Measurements from ENCODE around the gene KRT35. TPM values are rescaled to one million over a fixed set of nuclear protein-coding genes. Genes with fewer than 3 reads are reported as not detected.

KRT35 gene
- total RNA-seq, 1 experiment from 2014 or later: not detected

DNA sequence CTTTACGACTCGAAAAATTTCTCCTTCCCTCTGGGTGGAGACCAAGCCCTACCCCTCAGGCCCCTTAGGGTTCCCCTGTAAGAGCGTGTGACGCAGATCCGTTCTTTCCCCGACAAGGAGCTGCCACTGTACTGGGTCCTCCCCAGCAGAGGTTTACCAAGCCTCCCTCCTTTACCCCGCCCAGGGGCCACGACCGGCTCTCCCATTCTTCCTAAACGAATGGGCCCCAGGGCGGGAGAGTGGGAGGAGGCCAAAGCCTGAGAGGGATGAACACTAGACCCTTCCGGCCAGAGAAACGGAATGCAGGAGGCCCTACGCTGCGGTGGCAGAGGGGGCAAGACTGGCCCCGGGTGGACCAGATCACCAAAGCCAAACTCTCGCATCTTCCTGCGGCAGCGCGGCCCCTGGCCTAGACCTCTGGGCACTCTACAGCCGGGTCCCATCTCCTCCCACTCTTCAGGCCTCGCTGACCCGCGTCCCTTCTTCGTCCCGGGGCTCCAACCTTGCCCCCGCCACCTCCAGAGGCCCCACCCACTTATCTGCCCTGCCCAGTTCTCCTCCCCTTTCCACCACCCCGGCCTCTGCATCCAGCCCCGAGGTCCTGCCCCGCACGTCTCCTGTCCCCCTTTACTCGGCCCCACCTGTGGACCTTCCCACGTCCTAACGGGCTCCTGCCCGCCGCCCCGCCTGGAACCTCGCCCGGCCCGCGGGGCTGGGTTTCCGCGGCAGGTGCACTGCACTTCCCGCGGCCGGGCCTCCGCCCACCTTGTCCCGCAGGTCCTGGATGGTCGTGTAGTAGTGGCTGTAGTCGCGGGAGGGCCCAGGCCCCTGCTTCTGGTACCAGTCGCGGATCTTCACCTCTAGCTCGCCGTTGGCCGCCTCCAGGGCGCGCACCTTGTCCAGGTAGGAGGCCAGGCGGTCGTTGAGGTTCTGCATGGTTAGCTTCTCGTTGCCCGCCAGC, 46.4 kb upstream of the KRT35 start:
- ChIA-PET CTCF (interaction anchor here (1.0 kb wide), 1 partner anchor 22 kb away, joined by 4 read pairs; no protein-coding TSS in a partner anchor), POLR2A (no interaction called here)
- Mint-ChIP-seq H3K27ac (ENCODE audit: low read depth, unreplicated experiment) (no peak overlapping the region), H3K9me3 (ENCODE audit: unreplicated experiment) (no peaks in the 10 kb centered on the region), H3K36me3 (ENCODE audit: insufficient read depth, unreplicated experiment) (no peaks in the 10 kb centered on the region), H3K4me3 (ENCODE audit: unreplicated experiment) (no peak overlapping the region), H3K4me1 (ENCODE audit: insufficient read depth, unreplicated experiment) (peaks cover 25% of the 10 kb centered on the region), H3K27me3 (ENCODE audit: insufficient read depth, unreplicated experiment) (no peaks in the 10 kb centered on the region)
- BruUV-seq (replicated peaks): no TSS peak
- TF ChIP-seq, protein P1, sequence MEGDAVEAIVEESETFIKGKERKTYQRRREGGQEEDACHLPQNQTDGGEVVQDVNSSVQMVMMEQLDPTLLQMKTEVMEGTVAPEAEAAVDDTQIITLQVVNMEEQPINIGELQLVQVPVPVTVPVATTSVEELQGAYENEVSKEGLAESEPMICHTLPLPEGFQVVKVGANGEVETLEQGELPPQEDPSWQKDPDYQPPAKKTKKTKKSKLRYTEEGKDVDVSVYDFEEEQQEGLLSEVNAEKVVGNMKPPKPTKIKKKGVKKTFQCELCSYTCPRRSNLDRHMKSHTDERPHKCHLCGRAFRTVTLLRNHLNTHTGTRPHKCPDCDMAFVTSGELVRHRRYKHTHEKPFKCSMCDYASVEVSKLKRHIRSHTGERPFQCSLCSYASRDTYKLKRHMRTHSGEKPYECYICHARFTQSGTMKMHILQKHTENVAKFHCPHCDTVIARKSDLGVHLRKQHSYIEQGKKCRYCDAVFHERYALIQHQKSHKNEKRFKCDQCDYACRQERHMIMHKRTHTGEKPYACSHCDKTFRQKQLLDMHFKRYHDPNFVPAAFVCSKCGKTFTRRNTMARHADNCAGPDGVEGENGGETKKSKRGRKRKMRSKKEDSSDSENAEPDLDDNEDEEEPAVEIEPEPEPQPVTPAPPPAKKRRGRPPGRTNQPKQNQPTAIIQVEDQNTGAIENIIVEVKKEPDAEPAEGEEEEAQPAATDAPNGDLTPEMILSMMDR (IDR thresholded peaks at IDR 0.05; ENCODE audit: unreplicated experiment): no peak
- intact Hi-C loops (cut with micrococcal nuclease): no loop called here
- no peak for DNase-seq (ENCODE audit: unreplicated experiment)

DNA sequence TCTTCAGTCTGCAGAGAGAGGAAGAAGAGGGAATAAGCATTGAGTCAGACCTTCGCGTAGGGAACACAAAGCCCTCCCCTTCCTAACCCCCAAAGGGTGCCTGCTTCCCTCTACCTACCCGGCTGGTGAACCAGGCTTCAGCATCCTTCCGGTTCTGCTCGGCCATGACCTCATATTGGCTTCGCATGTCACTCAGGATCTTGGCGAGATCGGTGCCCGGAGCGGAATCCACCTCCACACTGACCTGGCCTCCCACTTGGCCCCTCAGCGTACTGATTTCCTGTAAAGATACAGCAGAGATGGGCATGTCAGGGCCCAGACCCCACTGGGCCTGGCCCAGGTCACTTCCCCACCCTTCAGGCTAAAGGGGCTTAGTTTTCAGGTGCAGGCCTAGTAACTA, 43.3 kb upstream of the KRT35 start:
- TF ChIP-seq, protein P1 (IDR thresholded peaks at IDR 0.05; ENCODE audit: unreplicated experiment): no peak
- H3K4me1 Mint-ChIP-seq (ENCODE audit: insufficient read depth, unreplicated experiment): peaks cover 37% of the 10 kb centered on the region
- intact Hi-C loops (cut with micrococcal nuclease): no loop called here
- CTCF ChIA-PET: interaction anchor here (2.6 kb wide), 1 partner anchor 25 kb away, joined by 13 read pairs; no protein-coding TSS in a partner anchor
- no peak overlapping the region for H3K4me3 Mint-ChIP-seq (ENCODE audit: unreplicated experiment)
- H3K9me3 Mint-ChIP-seq (ENCODE audit: unreplicated experiment): no peaks in the 10 kb centered on the region
- DNase-seq (ENCODE audit: unreplicated experiment): no peak
- H3K27ac Mint-ChIP-seq (ENCODE audit: low read depth, unreplicated experiment): no peak overlapping the region
- BruUV-seq (replicated peaks): no TSS peak
- H3K36me3 Mint-ChIP-seq (ENCODE audit: insufficient read depth, unreplicated experiment): no peaks in the 10 kb centered on the region
- POLR2A ChIA-PET: interaction anchor here (1.8 kb wide), 1 partner anchor 24 kb away, joined by 6 read pairs; no protein-coding TSS in a partner anchor
- H3K27me3 Mint-ChIP-seq (ENCODE audit: insufficient read depth, unreplicated experiment): no peaks in the 10 kb centered on the region

DNA sequence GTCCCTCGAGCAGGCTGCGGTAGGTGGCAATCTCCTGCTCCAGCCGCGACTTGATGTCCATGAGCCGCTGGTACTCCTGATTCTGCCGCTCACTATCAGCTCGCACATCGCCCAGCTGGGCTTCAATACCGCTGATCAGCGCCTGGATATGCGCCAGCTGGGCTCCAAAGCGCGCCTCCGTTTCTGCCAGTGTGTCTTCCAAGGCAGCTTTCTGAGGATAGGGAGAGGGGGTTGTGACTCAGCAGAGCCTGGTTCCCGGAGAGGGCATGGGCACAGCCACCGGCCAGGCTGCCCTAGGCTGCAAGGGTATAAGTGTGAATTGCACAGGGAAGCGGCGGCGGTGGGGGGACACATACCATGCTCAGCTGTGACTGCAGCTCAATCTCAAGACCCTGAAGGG, 42.8 kb upstream of the KRT35 start:
- POLR2A ChIA-PET: interaction anchor here (0.7 to 1.8 kb wide), 2 partner anchors 9 to 24 kb away, joined by 3 to 6 read pairs; no protein-coding TSS in a partner anchor
- intact Hi-C loops (cut with micrococcal nuclease): no loop called here
- Mint-ChIP-seq H3K9me3 (ENCODE audit: unreplicated experiment) (no peaks in the 10 kb centered on the region), H3K27me3 (ENCODE audit: insufficient read depth, unreplicated experiment) (no peaks in the 10 kb centered on the region), H3K4me3 (ENCODE audit: unreplicated experiment) (peak overlapping the region; percentile 35), H3K4me1 (ENCODE audit: insufficient read depth, unreplicated experiment) (peaks cover 38% of the 10 kb centered on the region), H3K36me3 (ENCODE audit: insufficient read depth, unreplicated experiment) (peaks cover under 1% of the 10 kb centered on the region), H3K27ac (ENCODE audit: low read depth, unreplicated experiment) (no peak overlapping the region)
- peak; percentile 72 for DNase-seq (ENCODE audit: unreplicated experiment)
- no TSS peak for BruUV-seq (replicated peaks)
- TF ChIP-seq, protein P1 (IDR thresholded peaks at IDR 0.05; ENCODE audit: unreplicated experiment): no peak
- CTCF ChIA-PET: interaction anchor here (2.6 kb wide), 1 partner anchor 25 kb away, joined by 13 read pairs; no protein-coding TSS in a partner anchor

DNA sequence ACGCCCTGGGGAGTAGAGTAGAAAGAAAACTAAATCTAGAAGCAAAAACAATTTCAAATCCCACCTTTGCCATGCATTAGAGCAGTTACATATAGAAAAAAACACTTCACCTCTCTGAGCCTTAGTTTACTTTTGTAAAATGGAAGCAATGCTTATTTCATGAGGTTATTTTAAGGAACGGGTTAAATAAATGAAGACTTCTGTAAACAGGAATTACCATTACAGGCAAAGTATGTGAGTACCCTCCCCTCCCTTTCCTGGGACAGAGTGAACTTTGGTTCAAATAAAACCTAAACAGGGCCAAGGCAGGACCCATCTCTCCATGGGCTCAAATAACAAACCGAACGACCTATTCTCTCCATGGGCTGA, 42.3 kb upstream of the KRT35 start:
- Mint-ChIP-seq H3K4me1 (ENCODE audit: insufficient read depth, unreplicated experiment) (peaks cover 44% of the 10 kb centered on the region), H3K9me3 (ENCODE audit: unreplicated experiment) (no peaks in the 10 kb centered on the region), H3K27me3 (ENCODE audit: insufficient read depth, unreplicated experiment) (no peaks in the 10 kb centered on the region), H3K36me3 (ENCODE audit: insufficient read depth, unreplicated experiment) (peaks cover 6% of the 10 kb centered on the region), H3K4me3 (ENCODE audit: unreplicated experiment) (peak overlapping the region; percentile 35), H3K27ac (ENCODE audit: low read depth, unreplicated experiment) (no peak overlapping the region)
- ChIA-PET CTCF (interaction anchor here (2.6 kb wide), 1 partner anchor 26 kb away, joined by 13 read pairs; no protein-coding TSS in a partner anchor), POLR2A (interaction anchor here (0.7 kb wide), 1 partner anchor 9 kb away, joined by 3 read pairs; no protein-coding TSS in a partner anchor)
- DNase-seq (ENCODE audit: unreplicated experiment): no peak
- intact Hi-C loops (cut with micrococcal nuclease): no loop called here
- no TSS peak for BruUV-seq (replicated peaks)
- TF ChIP-seq, protein P1 (IDR thresholded peaks at IDR 0.05; ENCODE audit: unreplicated experiment): no peak

Data from MCF 10A (cell line).